Thoracic aorta (tissue), 2 donors: ENCODE data around the gene MAEA. TPM values are rescaled to one million over a fixed set of nuclear protein-coding genes. Genes with fewer than 3 reads are reported as not detected.

Source experiments
- ATAC-seq: fragments of 150-250 bp; one replicate; pipeline ENCODE4 v1.8.0; 2017; ENCODE audit warnings: low read depth; ENCODE audit not compliant: insufficient number of reproducible peaks, low FRiP score
- DNase-seq: peaks from one replicate; pipeline ENCODE4 v3.0.0-alpha.2; 2020; ENCODE audit warnings: low spot score
- H3K27ac ChIP-seq, 2 donors: fragments of 200-600 bp; sonication (generic); 1 replicate in 1 of 2; 2 replicates in 1 of 2; pipeline ENCODE4 v1.5.1; 2016; ENCODE audit warnings: mild to moderate bottlenecking in 2 of 2, moderate library complexity in 2 of 2
- H3K27me3 ChIP-seq: fragments of 200-600 bp; sonication (generic); replicated peaks from 2 replicates; pipeline ENCODE4 v1.6.0; 2016; ENCODE audit warnings: mild to moderate bottlenecking; ENCODE audit not compliant: insufficient read depth
- H3K36me3 ChIP-seq: fragments of 200-600 bp; sonication (generic); one replicate; pipeline ENCODE4 v1.5.1; 2016
- H3K4me1 ChIP-seq, 2 donors: fragments of 200-600 bp; sonication (generic); 1 replicate in 1 of 2; 2 replicates in 1 of 2; pipeline versions ENCODE4 v1.5.1 to v1.6.0; 2016; ENCODE audit warnings: low read depth in 2 of 2, mild to moderate bottlenecking in 1 of 2; ENCODE audit not compliant: control insufficient read depth in 1 of 2
- H3K4me3 ChIP-seq: fragments of 200-600 bp; sonication (generic); 2 replicates; pipeline ENCODE4 v1.5.1; 2016; ENCODE audit warnings: mild to moderate bottlenecking
- H3K9me3 ChIP-seq: fragments of 200-600 bp; sonication (generic); 2 replicates; pipeline ENCODE4 v1.5.1; 2016
- total RNA-seq, 2 donors: library from RNA; depleted of rRNA; stranded (reverse); fragments of >200 nt; gene quantifications; one replicate each; pipeline versions ENCODE4 v1.1.0 to v1.2.3, GENCODE V29; 2016
- TF ChIP-seq, protein P1 (sequence below): fragments of 200-600 bp; sonication (generic); IDR thresholded peaks from one replicate; pipeline ENCODE4 v1.5.1; 2019; ENCODE audit warnings: antibody characterized with exemption

MAEA gene
- total RNA-seq, 2 donors from 2014 or later, result 53.7 to 83.8 TPM

DNA sequence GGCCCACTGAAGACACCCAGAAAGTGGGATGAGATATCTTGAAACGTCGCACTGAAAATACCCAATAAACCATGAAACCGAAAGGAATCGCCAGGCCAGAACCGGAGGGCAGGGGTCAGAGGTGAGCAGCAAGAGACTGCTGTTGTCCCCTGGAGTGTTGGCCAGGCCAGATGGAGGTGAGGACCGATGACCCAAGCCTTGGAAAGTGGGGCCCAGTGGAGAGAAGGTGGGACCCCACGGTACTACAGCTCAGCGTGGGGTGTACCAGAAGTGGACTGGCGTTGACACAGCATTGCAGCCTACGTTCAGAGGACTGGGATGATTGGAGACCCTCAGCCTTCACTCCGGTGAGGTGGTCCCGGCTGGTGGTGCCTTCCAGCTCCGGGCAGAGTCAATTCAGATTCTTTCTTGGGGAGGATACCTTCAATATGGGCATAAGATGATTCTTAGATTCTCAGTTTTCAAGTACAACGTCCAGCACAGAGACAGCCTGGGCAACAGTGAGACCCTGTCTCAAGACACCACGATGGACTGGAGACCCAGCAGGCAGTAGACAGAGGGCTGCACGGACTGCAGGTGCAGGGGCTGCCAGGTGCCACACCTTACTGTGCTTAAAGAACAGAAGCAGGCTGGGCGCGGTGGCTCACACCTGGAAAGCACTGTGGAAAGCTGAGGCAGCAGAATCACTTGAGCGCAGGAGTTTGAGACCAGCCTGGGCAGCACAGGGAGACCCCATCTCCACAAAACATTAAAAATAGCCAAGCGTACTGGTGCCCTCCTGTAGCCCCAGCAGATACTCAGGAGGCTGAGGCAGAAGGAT is 23.3 kb downstream of the MAEA start:
- DNase-seq, result no peak
- H3K36me3 ChIP-seq, result peaks cover 53% of the 10 kb centered on the region
- no peaks in the 10 kb centered on the region for H3K27me3 ChIP-seq
- no peak overlapping the region for H3K4me3 ChIP-seq
- ATAC-seq, result no peak
- TF ChIP-seq, protein P1, sequence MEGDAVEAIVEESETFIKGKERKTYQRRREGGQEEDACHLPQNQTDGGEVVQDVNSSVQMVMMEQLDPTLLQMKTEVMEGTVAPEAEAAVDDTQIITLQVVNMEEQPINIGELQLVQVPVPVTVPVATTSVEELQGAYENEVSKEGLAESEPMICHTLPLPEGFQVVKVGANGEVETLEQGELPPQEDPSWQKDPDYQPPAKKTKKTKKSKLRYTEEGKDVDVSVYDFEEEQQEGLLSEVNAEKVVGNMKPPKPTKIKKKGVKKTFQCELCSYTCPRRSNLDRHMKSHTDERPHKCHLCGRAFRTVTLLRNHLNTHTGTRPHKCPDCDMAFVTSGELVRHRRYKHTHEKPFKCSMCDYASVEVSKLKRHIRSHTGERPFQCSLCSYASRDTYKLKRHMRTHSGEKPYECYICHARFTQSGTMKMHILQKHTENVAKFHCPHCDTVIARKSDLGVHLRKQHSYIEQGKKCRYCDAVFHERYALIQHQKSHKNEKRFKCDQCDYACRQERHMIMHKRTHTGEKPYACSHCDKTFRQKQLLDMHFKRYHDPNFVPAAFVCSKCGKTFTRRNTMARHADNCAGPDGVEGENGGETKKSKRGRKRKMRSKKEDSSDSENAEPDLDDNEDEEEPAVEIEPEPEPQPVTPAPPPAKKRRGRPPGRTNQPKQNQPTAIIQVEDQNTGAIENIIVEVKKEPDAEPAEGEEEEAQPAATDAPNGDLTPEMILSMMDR, result no peak
- H3K27ac ChIP-seq, result no peak overlapping the region
- H3K4me1 ChIP-seq, result peaks cover 17 to 33% of the 10 kb centered on the region in 2 donors
- no peaks in the 10 kb centered on the region for H3K9me3 ChIP-seq

DNA sequence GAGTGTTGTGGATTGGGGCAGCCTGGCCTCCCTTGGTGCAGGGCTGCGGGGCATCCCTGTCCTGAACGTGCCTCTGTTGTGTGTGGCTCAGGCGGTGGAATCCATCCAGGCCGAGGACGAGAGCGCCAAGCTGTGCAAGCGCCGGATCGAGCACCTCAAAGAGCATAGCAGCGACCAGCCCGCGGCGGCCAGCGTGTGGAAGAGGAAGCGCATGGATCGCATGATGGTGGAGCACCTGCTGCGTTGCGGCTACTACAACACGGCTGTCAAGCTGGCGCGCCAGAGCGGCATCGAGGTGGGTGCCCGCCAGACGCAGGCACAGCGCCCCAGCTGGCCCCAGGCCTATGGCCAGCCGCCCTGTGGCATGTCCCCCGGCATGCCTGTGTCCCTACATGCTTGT is 25.6 kb downstream of the MAEA start:
- H3K27ac ChIP-seq, result no peak overlapping the region
- DNase-seq, result no peak
- no peak overlapping the region for H3K4me3 ChIP-seq
- no peaks in the 10 kb centered on the region for H3K27me3 ChIP-seq
- H3K9me3 ChIP-seq, result no peaks in the 10 kb centered on the region
- peaks cover 72% of the 10 kb centered on the region for H3K36me3 ChIP-seq
- peaks cover 10 to 17% of the 10 kb centered on the region in 2 donors for H3K4me1 ChIP-seq
- no peak for ATAC-seq
- TF ChIP-seq, protein P1, result no peak

DNA sequence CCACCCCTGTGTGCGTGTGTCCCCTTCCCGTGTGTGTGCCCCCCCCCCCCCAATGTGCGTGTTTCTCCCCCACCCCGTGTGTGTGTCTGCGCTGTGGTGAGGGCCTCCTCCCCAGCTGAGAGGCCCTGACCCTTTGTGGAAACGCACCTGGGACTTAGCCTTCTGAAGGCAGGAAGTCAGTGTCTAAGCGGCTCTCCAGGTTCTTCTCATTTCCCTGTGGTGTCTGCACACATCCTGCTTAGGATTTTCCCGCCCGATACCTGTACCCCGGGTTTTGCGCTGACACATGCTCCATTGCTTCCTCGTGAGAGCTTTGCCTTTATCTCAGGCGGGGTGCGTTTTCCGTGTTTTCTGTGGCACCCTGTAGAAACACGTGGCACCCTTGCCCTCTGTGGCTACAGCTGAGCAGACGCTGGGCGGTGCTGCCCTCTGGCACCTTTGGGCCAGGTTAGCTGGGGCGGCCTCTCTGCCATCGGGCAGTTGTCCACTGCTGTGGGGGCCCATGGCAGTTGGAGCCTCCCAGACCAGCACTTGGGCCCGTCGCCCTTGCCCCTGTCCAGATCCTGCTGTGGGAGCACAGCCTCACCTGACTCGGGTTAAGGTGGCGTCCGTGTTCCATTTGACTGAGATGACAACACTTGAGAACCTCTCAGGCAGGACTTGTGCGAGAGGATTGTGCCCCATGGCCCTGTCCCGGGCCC is 26.3 kb downstream of the MAEA start:
- Histone ChIP-seq H3K27me3 (no peaks in the 10 kb centered on the region), H3K27ac (no peak overlapping the region), H3K4me3 (no peak overlapping the region), H3K4me1 (peaks cover 3 to 10% of the 10 kb centered on the region in 2 donors), H3K36me3 (peaks cover 72% of the 10 kb centered on the region), H3K9me3 (no peaks in the 10 kb centered on the region)
- ATAC-seq (no peak), DNase-seq (no peak)
- TF ChIP-seq, protein P1, result no peak

DNA sequence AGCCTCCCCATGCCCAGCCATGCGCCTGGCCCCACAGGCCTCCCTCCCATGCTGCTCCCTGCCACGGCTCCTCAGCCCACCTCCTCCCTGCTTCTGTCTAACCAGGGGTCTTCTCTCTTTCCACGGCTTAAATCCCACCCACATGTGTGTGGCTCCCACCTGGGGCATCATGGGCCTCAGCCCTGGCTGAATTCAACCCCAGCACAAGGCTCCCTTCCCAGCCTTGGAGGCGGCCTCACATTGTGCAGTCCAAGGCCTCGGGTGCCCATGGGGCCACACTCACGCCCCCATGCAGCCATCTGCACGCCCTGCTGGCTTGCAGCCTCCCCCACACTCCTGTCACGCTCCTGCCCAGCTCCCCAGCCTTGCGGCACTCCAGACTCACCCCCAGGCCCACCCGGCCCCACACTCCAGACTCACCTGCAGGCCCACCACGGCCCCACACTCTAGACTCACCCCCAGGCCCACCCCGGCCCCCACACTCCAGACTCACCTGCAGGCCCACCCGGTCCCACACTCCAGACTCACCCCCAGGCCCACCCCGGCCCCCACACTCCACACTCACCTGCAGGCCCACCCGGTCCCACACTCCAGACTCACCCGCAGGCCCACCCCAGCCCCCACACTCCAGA is 27.0 kb downstream of the MAEA start:
- H3K4me3 ChIP-seq, result no peak overlapping the region
- no peaks in the 10 kb centered on the region for H3K27me3 ChIP-seq
- peaks cover 72% of the 10 kb centered on the region for H3K36me3 ChIP-seq
- DNase-seq (no peak), ATAC-seq (no peak)
- H3K4me1 ChIP-seq, result peaks cover 0 to 3% of the 10 kb centered on the region in 2 donors
- H3K9me3 ChIP-seq, result no peaks in the 10 kb centered on the region
- TF ChIP-seq, protein P1, result no peak
- no peak overlapping the region for H3K27ac ChIP-seq
